Stimulated activated CD8-positive, alpha-beta memory T cell treated with anti-CD3 and anti-CD28 coated beads, Interleukin-15, amount 100 ng/mL, for 1 hour (primary cell): ENCODE results near the gene LDHD.

ENCODE experiments used
- DNase-seq: peaks from one replicate; pipeline ENCODE4 v3.0.0-alpha.2; 2020; ENCODE audit warnings: low read depth

The LDHD gene

DNA sequence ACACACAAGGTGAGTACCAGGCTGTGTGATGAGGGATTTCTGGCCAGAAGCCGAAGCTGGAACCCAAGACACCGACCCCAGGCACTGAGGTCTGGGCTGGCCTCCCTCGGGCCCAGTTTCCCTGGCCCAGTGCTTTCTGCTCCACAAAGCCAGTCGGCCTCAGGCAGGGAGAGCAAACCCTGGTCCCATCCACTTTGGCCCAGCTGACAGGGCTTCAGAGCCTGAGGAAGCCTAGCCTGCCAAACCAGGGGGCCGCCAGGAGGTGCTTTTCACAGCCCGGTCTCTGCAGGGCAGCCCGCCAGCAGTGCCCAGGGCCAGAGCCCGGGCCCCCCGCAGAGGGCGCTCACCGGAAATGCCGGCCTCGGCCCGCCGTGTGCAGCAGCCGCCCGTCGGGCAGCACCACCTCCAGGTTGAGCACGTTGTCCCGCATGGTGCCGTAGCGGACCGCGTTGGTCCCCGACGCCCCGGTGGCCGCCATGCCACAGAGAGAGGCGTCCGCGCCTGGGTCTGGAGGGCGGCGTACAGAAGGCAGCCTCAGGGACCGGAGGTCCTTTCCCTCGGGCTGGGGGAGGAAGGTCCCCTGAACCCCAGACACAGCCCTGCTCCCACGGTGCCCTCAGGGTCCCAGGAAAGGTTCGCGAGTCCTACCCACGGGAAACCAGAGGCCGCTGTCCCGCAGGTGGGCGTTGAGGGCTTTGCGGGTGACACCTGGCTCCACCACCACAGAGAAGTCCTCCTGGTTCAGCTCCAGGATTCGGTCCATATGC, 2.2 kb downstream of the LDHD start:
- DNase-seq: no peak

DNA sequence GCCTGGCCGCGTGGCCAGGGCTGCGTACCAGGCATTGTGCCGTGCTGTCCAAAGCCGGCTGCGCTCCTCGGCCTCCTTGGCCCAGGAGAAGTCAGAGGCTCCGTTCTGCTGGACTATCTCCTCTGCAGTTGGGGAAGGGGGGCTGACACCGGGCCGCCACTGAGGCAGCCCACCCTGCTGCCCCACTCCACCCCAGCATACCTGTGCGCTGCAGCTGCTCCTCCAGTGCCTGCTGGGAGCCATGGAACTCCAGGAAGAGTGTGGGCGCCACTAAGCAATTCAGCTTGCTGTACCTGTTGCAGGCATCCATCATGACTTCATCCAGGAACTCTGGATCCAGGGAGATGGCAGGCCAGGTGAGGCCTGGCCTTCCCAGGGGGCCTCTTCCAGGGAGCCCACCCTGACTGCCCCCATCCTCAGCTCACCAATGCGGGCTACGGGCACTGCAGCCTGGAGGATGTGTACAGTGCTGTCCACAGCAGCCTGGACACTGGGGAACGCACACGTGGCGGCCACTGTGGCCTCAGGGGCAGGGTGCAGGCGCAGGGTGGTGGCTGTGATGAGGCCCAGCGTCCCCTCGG, 2.9 kb downstream of the LDHD start:
- DNase-seq: no peak

DNA sequence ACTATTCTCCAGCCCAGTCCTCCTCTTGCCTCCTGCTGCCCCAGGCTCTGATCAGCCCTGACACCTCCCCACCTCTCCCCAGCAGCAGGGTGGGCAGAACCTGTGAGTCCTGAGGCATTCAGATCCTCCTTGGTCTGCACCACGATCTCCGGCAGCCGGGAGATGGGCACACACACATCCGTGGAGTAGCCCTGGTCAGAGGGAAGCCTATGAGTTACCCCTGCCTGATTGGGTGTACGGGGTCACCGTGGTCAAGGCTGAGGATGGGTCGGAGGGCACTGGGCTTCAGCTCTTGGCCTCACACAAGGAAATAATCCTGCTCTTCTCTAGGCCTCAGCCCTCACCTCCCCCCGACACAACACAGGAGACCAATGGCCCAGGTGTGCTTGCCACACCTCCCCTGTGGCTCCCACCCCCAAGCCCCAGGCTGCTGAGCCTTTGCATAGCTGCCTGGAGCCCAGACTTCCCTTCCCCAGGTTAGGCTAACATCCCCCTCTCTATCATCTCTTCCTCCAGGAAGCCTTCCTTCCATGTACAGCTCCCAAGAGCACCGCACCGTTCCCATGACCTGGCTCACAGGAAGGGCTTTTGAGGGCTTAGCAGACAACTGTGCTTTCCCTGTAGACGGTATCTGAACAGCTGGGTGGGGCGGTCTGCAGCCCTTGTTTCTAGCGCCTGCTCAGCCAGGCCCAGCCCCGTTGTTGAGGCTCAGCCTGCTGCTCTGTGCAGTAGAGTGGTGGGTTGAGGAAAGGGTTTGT, 3.7 kb downstream of the LDHD start:
- no peak for DNase-seq

DNA sequence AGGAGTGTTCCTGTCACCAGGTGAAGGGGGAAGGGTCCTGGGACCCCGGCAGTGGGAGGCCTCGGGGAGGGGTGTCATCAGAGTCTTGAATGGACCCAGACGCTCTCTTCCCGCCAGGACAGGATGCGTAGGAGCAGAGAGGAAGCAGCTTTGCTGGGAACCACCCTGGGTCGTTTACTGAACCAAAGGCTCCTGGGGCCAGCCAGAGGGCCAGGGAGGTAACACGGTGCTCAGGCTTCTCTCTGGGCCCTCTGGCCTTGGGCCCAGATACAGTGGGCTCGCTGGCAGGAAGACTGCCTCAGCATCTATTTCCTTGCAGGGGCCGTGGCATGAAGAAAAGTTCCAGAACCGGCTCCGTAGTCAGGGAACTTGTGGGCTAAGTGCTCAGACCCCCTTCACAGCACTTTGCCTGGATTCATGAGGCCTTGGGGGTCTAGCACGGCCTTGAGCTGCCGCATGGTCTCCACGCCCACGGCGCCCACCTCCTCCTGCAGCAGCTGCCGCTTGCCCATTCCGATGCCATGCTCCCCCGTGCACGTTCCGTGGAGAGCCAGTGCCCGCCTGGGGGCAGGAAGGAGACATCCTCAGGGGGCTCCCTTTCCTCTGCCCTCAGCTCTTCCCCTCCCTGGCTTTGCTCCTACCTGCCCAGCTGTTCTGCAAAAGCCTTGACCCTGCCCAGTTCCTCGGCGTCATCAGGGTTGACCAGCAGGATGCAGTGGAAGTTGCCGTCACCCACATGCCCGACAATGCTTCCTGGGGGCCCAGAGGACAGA, 4.4 kb downstream of the LDHD start:
- DNase-seq: no peak

DNA sequence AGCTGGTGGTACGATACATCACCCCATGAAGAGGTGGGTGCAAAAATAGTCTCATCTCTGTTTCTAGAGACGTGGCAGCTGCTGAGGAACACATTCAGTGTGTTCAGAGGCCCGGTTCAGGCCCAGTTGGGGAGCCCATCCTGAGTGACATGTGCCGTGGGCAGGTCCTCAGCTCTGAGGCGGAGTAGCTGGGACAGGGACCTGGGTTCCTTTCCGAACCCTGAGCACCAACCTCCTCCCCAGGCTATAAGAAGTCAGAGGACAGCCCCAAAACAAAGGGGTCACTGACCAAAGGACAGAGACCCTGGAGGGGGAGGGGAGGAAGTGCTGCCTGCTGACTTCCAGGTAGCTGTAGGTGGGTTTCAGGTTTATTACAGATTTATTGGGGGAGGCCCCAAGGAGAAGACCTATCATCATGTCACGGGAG, 5.1 kb downstream of the LDHD start:
- DNase-seq: no peak

DNA sequence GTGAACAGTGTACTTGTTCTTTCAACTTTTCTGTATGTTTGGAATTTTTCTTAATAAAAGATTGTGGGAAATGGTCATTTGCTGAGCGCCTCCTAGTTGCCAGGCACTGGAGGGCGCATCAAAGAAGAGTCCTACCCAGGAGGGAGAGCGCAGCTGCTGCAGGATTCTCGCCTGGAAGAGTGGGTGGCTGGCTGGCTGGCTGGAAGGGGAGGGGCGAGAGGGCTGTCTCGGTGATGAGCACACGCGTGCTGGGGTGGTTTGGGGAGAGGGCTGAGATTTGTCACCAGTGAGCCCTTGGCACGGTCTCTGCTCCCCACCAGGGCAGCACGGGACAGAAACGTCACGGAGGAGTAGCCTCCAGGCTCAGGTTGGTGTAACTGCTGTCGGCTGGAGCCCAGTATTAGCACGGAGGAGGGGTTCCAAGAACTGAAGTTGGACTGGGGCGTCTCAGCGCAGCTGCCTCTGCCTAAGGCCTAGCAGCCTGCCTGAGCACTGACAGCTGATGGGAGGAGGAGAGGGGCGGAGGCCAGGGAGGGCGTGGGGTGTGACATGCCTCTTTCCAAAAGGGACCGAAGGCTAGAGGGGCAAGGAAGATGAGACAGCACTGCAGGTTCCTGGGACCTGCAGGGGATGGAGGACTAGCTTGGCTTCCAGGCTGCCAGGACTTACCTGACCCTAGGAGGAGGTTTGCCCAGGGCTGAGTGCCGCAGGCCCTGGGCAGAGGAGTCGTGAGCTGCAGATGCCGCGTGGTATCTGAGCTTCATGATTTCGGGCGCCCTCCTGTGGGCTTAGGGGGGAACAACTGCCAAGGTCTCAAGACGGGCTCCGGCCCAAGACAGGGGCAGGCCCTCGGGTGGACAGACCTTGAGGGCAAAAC, 5.7 kb downstream of the LDHD start:
- peak; percentile 59 for DNase-seq

DNA sequence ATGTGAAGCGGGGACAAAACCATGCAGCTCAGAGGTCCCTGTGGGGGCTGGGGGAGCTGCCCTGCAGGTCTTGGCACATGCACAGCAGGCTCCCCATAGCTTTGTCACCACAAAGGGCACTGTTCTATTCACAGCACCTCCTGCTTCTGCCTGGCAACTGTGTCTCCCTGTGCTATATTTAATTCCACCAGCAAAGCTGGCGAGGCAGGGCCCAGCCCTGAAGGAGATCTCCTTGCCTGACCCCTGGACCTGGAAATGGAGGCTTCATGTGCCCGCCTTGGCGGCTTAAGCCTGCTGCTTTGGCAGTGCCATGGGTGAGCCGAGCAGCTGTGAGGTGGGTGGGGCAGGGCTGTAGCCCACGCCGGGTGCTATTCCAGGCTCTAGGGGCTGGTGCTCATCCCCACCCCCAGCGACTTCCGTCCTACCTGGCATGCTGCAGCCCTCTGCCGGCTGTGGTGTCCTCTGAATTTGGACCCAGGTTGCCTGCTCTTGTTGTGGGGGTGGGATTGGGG, 6.8 kb downstream of the LDHD start:
- DNase-seq: no peak

DNA sequence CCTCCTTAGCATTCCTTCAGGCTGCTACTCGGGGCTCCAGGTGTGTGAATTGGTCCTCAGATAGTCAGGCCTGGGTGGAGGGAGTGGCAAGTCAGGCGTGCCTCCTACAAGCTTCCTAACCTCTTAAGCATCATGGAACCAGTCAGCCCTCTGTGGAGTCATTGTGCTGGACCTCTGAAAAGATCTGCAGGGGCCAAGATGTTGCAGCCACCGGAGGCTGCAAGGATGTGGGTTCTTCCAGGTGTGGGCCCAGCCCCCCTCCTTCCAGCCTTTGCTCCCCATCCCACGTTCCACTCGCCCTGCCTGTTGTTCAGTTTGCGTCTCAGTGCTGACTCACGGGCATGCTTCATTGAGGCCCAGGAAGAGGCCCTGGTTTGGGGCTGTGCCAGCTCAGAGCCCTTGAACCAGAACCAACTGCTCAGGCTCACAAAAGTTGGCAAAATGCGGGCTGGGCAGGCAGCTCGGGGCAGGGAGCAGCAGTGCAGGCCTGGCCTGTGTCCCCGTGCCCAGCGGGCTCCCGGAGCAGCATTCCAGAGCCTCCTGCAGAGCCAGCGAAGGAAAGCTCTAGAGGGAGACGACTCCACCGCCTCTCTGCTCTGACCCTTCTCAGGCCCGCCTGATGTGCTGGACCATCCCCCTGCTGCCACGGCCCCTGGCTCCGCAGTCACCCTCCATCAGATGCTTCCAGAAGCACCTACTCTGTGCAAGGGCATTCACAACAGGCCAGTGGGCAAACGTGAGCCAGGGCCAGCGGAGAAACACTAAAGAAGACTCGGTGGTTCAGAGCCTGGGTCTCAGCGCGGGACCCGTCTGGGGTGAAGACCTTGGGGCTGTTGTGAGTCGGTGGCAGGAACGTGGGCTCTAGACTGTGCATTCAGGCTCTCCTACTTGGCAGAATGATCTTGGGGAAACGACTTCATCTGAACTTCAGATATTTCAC, 7.5 kb downstream of the LDHD start:
- peak; percentile 26 for DNase-seq

DNA sequence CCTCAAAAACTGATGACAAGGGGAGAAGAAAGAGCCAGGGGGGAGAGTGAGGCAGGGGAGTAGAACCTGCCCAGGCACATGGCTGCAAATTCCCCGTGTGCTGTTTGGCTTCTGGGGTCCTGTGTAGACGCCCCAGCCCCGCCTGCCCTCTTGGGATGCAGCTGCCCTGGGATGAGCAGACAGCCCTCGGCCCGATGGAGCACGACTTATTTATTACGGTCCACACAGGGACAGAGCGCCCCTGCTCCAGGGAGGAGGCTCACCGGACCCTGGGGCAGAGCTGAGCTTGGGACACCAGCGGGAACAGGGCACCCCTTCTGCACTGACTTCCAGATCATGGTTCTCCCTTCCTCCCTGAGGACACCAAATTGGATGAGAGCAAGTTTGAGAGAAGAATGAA, 9.1 kb downstream of the LDHD start:
- no peak for DNase-seq

DNA sequence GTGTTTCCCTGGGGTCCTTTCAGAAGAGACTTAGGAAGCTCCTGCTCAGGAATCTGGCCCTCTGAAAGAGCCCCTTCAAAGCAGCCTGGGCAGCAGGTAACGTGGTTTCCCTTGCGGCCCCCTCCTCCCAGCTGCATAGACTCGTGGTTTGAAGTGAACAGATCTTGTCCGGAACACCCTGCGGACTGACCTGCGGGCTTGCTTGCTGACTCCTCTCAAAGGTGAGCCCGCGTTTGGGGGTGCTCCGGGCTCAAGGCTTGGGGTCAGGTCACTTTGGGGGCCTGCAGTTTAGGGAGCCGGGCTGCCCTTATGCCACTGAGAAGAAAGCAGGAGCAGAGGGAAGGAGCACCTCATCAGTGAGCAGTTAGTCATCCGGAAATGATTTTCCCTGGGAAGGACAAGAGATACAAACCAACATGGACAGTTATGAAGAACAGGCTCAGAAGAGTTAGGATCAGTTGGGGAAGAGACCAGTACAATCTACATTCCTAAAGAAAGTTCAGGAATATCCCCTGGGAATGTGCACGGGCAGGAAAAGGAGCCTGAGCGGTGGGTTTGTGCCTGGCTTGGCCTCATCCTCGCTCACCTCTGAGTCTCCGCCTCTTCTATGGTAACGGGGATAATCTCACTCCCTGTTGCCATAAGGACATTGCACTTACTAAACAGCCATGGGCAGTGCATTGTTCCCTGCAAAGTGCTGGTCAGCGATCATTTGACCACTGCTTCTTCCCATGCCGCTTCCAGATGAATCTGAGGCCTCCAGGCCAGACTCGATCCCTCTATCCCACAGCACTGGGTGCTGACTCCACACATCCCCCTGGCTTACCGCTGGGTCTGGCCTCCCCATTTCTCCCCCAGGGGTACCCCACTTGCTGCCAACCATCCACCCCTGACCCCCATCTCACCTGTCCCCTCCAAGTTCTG, 10.0 kb downstream of the LDHD start:
- no peak for DNase-seq

DNA sequence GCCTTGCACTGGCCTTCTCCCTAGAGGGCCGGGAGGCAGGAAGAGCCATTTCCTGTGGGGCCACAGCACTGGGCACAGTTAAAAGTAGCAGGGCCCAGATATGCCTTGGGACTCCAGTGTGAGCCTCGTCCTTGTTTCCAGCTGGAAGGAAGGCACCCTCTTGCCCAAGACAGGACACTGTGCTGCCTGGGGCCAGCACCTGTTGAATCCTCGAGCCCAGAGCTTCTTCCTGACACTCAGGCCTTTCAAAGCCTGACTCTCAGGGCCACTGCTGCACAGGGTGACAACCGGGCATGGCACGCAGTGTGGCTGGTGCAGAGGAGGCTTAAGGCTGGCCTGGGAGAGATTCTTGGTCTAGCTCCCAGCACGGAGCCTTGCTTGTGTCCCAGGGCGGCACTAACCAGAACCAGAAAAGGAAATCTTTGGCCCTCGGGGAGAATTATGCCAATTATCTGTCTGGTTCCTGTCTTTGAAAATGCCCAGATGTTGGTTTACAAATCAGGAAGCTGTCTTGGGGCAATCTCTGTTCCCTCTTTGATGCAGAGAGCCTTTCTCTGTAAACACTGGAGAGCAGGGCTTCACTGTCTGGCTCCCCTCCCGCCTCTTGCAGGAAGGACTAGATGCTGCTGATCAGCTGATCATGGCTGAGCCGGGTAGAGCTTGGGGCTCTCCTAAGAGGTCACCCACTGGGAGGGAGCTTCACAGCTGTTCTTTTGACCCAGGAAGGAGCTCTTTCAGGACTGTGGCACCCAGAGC, 11.1 kb downstream of the LDHD start:
- DNase-seq: no peak

DNA sequence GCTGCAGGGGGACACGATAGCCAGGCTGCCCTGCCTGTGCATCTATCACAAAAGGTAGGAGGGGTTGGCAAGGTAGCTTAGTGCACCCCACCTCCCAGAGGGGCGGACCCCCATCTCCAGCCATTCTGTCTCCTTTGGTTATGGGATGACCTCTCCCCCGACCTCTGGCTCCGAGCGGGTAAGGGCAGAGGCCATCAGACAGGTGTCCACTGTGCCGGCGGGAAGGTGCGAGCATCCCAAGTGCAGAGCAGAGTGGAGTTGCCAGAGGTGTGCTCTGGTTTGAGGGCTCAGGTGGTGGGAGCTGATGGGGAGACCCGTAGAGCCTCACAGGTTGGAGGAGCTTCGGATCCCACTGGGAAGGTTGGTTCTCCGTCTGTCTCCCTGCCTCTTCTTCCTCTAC, 11.7 kb downstream of the LDHD start:
- no peak for DNase-seq

DNA sequence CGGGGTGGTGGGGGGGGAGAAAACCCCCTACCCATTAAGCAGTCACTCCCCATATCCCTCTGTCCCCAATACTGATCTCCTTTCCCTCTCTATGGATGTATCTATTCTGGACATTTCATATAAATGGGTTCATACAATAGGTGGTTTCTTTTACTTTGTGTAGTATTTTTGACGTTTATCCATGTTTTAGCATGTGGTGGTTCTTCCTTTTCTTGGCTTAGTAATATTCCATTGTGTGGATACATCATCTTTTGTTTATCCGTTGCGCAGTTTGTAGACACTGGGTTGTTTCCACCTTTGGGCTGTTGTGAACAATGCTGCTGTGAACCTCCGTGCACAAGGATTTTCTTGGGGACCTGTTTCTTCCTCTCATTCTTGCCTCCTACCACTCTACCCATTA, 12.6 kb downstream of the LDHD start:
- DNase-seq: no peak

DNA sequence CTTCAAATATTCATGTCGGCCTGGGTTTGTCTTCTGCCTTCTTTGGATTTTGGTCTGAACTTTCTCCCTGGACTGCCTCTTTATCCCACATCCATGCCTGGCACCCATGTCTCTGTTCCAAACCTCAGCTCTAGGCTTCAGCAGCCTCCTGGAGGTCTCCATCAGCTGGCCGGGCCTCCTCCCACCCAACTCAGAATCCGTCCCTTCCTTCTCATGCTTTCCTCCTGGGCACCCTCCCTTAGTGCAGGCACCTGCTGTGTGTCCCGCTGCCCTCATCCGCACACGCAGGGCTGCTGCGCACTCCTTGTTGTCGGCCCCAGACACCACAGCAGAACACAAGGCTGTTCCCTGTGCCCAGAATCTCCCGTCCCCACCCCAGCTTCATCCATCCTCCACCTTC, 14.0 kb downstream of the LDHD start:
- no peak for DNase-seq

DNA sequence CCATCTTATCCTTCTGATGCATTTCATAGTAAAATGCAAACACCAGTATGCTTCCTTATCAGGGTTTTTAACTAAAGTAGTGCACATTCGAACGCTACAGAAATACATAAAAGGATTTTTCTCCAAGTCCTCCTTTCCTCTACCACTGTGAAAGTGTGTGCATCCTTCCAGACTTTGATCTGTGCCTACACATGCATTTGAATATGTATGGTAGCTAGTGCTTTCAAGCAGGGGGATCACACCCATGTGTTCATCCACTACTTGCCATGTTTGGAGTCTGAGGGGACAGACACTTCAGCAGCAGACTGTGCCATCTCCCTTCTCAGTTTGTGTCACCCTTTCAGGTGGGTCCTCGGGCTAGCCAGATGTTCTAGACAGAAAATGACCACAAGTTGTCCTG, 14.9 kb downstream of the LDHD start:
- no peak for DNase-seq

DNA sequence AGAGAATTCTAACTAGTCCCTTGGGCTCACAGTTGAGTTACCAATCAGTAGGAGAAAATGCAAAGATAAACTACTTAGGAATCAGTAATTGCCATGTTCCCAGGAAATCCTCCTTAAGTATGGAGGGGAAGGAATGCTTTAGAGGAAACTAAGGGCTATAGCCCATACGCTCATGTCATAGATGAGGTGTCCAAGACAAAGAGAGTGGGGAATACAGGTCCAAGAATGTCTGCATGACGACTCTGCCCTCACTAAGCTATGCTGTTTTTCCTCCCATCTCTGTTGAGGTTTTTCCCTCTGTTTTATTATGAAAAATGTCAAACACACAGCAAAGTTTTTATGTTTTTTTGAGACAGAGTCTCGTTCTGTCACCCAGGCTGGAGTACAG, 16.0 kb downstream of the LDHD start:
- DNase-seq: no peak

DNA sequence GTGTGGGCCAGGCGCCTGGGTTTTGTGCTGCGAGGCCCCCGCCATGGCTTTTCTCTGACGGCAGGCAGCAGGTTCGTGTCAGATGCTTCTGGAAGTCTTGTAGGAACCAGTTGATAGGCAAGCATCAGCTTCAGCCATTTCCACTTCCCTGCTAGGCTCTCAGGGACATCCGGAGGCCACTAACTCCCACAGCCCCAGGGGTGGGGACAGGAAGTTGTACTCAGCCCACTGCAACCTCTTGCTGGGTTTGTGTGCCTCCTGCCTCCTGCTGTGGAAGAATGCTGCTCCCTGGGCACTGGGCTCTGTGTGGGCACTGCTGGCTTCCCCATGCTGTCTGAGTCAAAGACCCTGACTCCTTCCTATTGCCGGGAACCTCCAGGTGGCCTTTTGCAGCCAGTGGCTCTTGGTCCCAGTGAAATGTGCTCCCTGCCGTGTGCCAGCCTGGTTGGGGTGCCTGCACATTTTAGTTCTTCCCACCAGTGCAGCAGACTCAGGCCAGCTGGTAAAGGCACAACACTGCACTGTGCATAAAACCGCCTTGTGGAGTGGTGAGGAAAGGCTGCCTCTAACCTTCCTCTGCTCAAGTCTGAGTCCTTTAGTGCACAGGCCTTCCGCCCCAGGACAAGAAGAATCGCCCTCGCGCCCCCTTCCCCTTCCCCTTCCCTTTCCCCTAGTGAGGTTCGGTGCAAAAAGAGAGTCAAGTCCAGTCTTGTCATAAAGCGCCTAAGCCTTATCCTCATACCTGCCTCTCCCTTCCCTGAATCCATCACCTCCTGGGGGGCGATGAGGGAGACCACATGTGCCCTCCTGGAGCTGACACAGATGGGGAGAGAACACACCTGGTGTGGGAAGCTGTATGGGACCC, 16.6 kb downstream of the LDHD start:
- DNase-seq: no peak
